Upper lobe of right lung (tissue), 1 donor: Measurements from ENCODE around the gene NXN. TPM values are rescaled to one million over a fixed set of nuclear protein-coding genes. Genes with fewer than 3 reads are reported as not detected.
"Not testable (repeated sequence)": the region's sequence is repeated elsewhere in the genome, so short reads cannot be mapped to it uniquely, and the experiment has no call there.

ENCODE experiments used
- ATAC-seq: fragments of 200-7000 bp; cut with Tn5 transposase; one replicate; pipeline ENCODE4 v1.9.1; 2020; ENCODE audit warnings: mild to moderate bottlenecking, moderate library complexity
- DNase-seq: peaks from one replicate; pipeline ENCODE4 v3.0.0-alpha.2; 2020
- H3K27ac ChIP-seq: fragments of 200-600 bp; one replicate; pipeline ENCODE4 v1.8.0; 2022
- H3K27me3 ChIP-seq: fragments of 200-600 bp; one replicate; pipeline ENCODE4 v1.8.0; 2022; ENCODE audit warnings: mild to moderate bottlenecking
- H3K36me3 ChIP-seq: fragments of 200-600 bp; one replicate; pipeline ENCODE4 v1.8.0; 2022
- H3K4me1 ChIP-seq: fragments of 200-600 bp; one replicate; pipeline ENCODE4 v1.8.0; 2022
- H3K4me3 ChIP-seq: fragments of 200-600 bp; one replicate; pipeline ENCODE4 v1.8.0; 2022; ENCODE audit warnings: mild to moderate bottlenecking
- H3K9me3 ChIP-seq: fragments of 200-600 bp; one replicate; pipeline ENCODE4 v1.8.0; 2022
- CTCF ChIP-seq: fragments of 200-600 bp; IDR thresholded peaks from one replicate; pipeline ENCODE4 v1.8.0; 2022; ENCODE audit warnings: antibody characterized with exemption
- intact Hi-C: fragments of 100-400 bp; cut with DNase I; formaldehyde crosslinking; loops from one replicate; pipeline ENCODE4 v1.11.0; 2022
- microRNA-seq: library from miRNA; unstranded; fragments of <30 nt; microRNA quantifications from one replicate; pipeline ENCODE4 v1.2.0, GENCODE V29; 2020; ENCODE audit warnings: borderline microRNAs expressed
- total RNA-seq: library from RNA; stranded (reverse); fragmentation: NEBNext Ultra II Directional; extraction: Animal tissue kit (Norgen Biotek cat#: 25700); gene quantifications from one replicate; pipeline ENCODE4 v1.2.1, GENCODE V29; 2021
- donor health status: DM: no; HTN: yes; CAD: no; lungs with severe emphysema.

The NXN gene
- total RNA-seq, 1 donor from 2014 or later, result 57.3 TPM

- ATAC-seq (peak; percentile 40), DNase-seq (peak; percentile 80)
- peaks cover 15% of the 10 kb centered on the region for H3K4me1 ChIP-seq
- H3K4me3 ChIP-seq, result peak overlapping the region; percentile 76
- no peak for TF ChIP-seq CTCF
- no peaks in the 10 kb centered on the region for H3K9me3 ChIP-seq
- peak overlapping the region; percentile 84 for H3K27ac ChIP-seq
- H3K27me3 ChIP-seq, result no peaks in the 10 kb centered on the region
- intact Hi-C loops, result no loop called here
- H3K36me3 ChIP-seq, result peaks cover 16% of the 10 kb centered on the region
These were observed 228.1 kb downstream of the NXN start for GRCh38 chr17:751269-752001.

GRCh38 chr17:750431-751037 lies 229.0 kb downstream of the NXN start:
- intact Hi-C loops, result no loop called here
- peaks cover 23% of the 10 kb centered on the region for H3K36me3 ChIP-seq
- H3K4me3 ChIP-seq, result no peak overlapping the region
- DNase-seq (no peak), ATAC-seq (no peak)
- no peaks in the 10 kb centered on the region for H3K9me3 ChIP-seq
- TF ChIP-seq CTCF, result no peak
- no peak overlapping the region for H3K27ac ChIP-seq
- peaks cover 15% of the 10 kb centered on the region for H3K4me1 ChIP-seq
- H3K27me3 ChIP-seq, result no peaks in the 10 kb centered on the region

- not testable (repeated sequence) for H3K27ac ChIP-seq, ATAC-seq
These were observed 230.2 kb downstream of the NXN start for GRCh38 chr17:749359-749758.

More at GRCh38 chr17:749359-749758, 230.2 kb downstream of the NXN start:
- H3K4me3 ChIP-seq, H3K27me3 ChIP-seq, H3K9me3 ChIP-seq, DNase-seq, intact Hi-C loops: not testable (repeated sequence)
- Histone ChIP-seq H3K4me1 (peaks cover 15% of the 10 kb centered on the region), H3K36me3 (peaks cover 34% of the 10 kb centered on the region)

Small RNAs within 50 kb of the gene (microRNA-seq; reads per million reads assigned to microRNA genes)
- not detected for gene MIR3183

Other genes with a start within 250 kb of the NXN start
- 11.9 TPM for gene TLCD3A, start 247.2 kb downstream of the NXN start, total RNA-seq
- 23.0 TPM for gene GEMIN4, start 227.5 kb downstream of the NXN start, total RNA-seq
- gene GLOD4, start 197.5 kb downstream of the NXN start, total RNA-seq, result 55.5 TPM
- 12.1 TPM for gene MRM3, start 197.4 kb downstream of the NXN start, total RNA-seq
- gene TIMM22, start 17.4 kb upstream of the NXN start, total RNA-seq, result 10.7 TPM
- gene ABR, start 200.2 kb upstream of the NXN start, total RNA-seq, result 185 TPM